H9 (cell line): Measurements from ENCODE around the gene RABEP1. TPM values are rescaled to one million over a fixed set of nuclear protein-coding genes. Genes with fewer than 3 reads are reported as not detected.
A peak's percentile ranks its signal among the peaks of the same experiment; 100 is the strongest.

ENCODE experiments used
- DNase-seq: peaks from one replicate; pipeline ENCODE4 v3.0.0-alpha.2; 2017
- H2AFZ ChIP-seq: one replicate; pipeline ENCODE4 v1.6.1; 2013; ENCODE audit warnings: mild to moderate bottlenecking, low read length, control low read depth, moderate library complexity
- H2AK5ac ChIP-seq: 2 replicates; pipeline ENCODE4 v1.6.1; 2013; ENCODE audit warnings: low read length, control low read depth, mixed read lengths; ENCODE audit not compliant: insufficient read length
- H2BK120ac ChIP-seq: one replicate; pipeline ENCODE4 v1.6.1; 2013; ENCODE audit warnings: low read depth, mild to moderate bottlenecking, low read length, control low read depth, inconsistent platforms; ENCODE audit not compliant: poor library complexity, severe bottlenecking
- H2BK12ac ChIP-seq: 2 replicates; pipeline ENCODE4 v1.6.1; 2013; ENCODE audit warnings: low read length, control low read depth, mixed read lengths, low read depth; ENCODE audit not compliant: insufficient read length
- H2BK15ac ChIP-seq: 2 replicates; pipeline ENCODE4 v1.6.1; 2013; ENCODE audit warnings: low read depth, low read length, control low read depth
- H2BK20ac ChIP-seq: one replicate; pipeline ENCODE4 v1.6.1; 2013; ENCODE audit warnings: low read depth, mild to moderate bottlenecking, low read length, control low read depth, inconsistent platforms; ENCODE audit not compliant: poor library complexity, severe bottlenecking
- H2BK5ac ChIP-seq: 2 replicates; pipeline ENCODE4 v1.6.1; 2013; ENCODE audit warnings: low read length, control low read depth, mixed read lengths; ENCODE audit not compliant: insufficient read length
- H3K14ac ChIP-seq: 2 replicates; pipeline ENCODE4 v1.6.1; 2013; ENCODE audit warnings: low read length, control low read depth; ENCODE audit not compliant: insufficient read depth
- H3K18ac ChIP-seq: 2 replicates; pipeline ENCODE4 v1.6.1; 2013; ENCODE audit warnings: low read depth, mild to moderate bottlenecking, mixed read lengths, low read length, control low read depth; ENCODE audit not compliant: insufficient read length
- H3K23ac ChIP-seq: 2 replicates; pipeline ENCODE4 v1.6.1; 2013; ENCODE audit warnings: low read length, control low read depth, mixed read lengths, low read depth; ENCODE audit not compliant: insufficient read length
- H3K23me2 ChIP-seq: 2 replicates; pipeline ENCODE4 v1.6.1; 2013; ENCODE audit warnings: low read depth, mild to moderate bottlenecking, mixed read lengths, low read length, control low read depth; ENCODE audit not compliant: insufficient read length, poor library complexity, severe bottlenecking
- H3K27ac ChIP-seq: 2 replicates; pipeline ENCODE4 v1.5.1; 2013; ENCODE audit warnings: low read length, control low read depth, mixed read lengths, low read depth; ENCODE audit not compliant: insufficient read length
- H3K27me3 ChIP-seq: 2 replicates; pipeline ENCODE4 v1.6.1; 2013; ENCODE audit warnings: low read length, control low read depth, inconsistent platforms; ENCODE audit not compliant: insufficient read depth
- H3K4ac ChIP-seq: 2 replicates; pipeline ENCODE4 v1.6.1; 2013; ENCODE audit warnings: low read depth, mild to moderate bottlenecking, control low read depth, inconsistent platforms, low read length, moderate library complexity
- H3K4me1 ChIP-seq: 2 replicates; pipeline ENCODE4 v1.6.1; 2013; ENCODE audit warnings: low read length, control low read depth, inconsistent platforms; ENCODE audit not compliant: insufficient read depth
- H3K4me2 ChIP-seq: 2 replicates; pipeline ENCODE4 v1.6.1; 2013; ENCODE audit warnings: low read length, control low read depth, mixed read lengths; ENCODE audit not compliant: insufficient read length, insufficient read depth
- H3K56ac ChIP-seq: 2 replicates; pipeline ENCODE4 v1.6.1; 2013; ENCODE audit warnings: low read depth, mild to moderate bottlenecking, mixed read lengths, low read length, control low read depth; ENCODE audit not compliant: insufficient read length
- H3K79me1 ChIP-seq: 2 replicates; pipeline ENCODE4 v1.6.1; 2013; ENCODE audit warnings: low read depth, mild to moderate bottlenecking, moderate library complexity, low read length, control low read depth, inconsistent platforms; ENCODE audit not compliant: insufficient read depth, poor library complexity, severe bottlenecking
- H3K79me2 ChIP-seq: 2 replicates; pipeline ENCODE4 v1.6.1; 2013; ENCODE audit warnings: low read length, control low read depth, inconsistent platforms; ENCODE audit not compliant: insufficient read depth
- H3K9ac ChIP-seq: 2 replicates; pipeline ENCODE4 v1.6.1; 2013; ENCODE audit warnings: low read length, control low read depth, mixed read lengths; ENCODE audit not compliant: insufficient read length; ENCODE audit errors: extremely low read depth
- H3K9me3 ChIP-seq: one replicate; pipeline ENCODE4 v1.6.1; 2013; ENCODE audit warnings: low read depth, low read length, inconsistent platforms; ENCODE audit not compliant: control insufficient read depth
- H3T11ph ChIP-seq: one replicate; pipeline ENCODE4 v1.6.1; 2013; ENCODE audit warnings: mild to moderate bottlenecking, low read length, control low read depth, inconsistent platforms
- H4K20me1 ChIP-seq: one replicate; pipeline ENCODE4 v1.6.1; 2013; ENCODE audit not compliant: control insufficient read depth, insufficient read length, insufficient read depth
- H4K5ac ChIP-seq: 2 replicates; pipeline ENCODE4 v1.6.1; 2013; ENCODE audit warnings: low read depth, mild to moderate bottlenecking, mixed read lengths, low read length, control low read depth; ENCODE audit not compliant: insufficient read length
- H4K8ac ChIP-seq: replicated peaks from 2 replicates; pipeline ENCODE4 v1.6.1; 2013; ENCODE audit warnings: low read length, control low read depth, mixed read lengths, low read depth; ENCODE audit not compliant: insufficient read length
- H4K91ac ChIP-seq: 2 replicates; pipeline ENCODE4 v1.6.1; 2013; ENCODE audit warnings: low read depth, mild to moderate bottlenecking, moderate library complexity, mixed read lengths, low read length, control low read depth; ENCODE audit not compliant: insufficient read length
- H3K27ac Mint-ChIP-seq, 3 experiments: 2 replicates in 2 of 3; 3 replicates in 1 of 3; pipeline ENCODE4 v1.8.0; 2020 to 2021; ENCODE audit warnings: mixed read lengths in 3 of 3, mild to moderate bottlenecking in 1 of 3, moderate library complexity in 1 of 3
- H3K27me3 Mint-ChIP-seq: 2 replicates; pipeline ENCODE4 v1.8.0; 2021; ENCODE audit warnings: low read depth, mild to moderate bottlenecking, moderate library complexity, mixed read lengths
- H3K36me3 Mint-ChIP-seq, 3 experiments: 2 replicates in 2 of 3; 3 replicates in 1 of 3; pipeline ENCODE4 v1.8.0; 2020 to 2021; ENCODE audit warnings: low read depth in 3 of 3, mixed read lengths in 3 of 3; ENCODE audit not compliant: insufficient read depth in 1 of 3
- H3K4me1 Mint-ChIP-seq, 2 experiments: 2 replicates each; pipeline ENCODE4 v1.8.0; 2020; ENCODE audit warnings: mixed read lengths in 2 of 2
- H3K4me3 Mint-ChIP-seq, 2 experiments: 2 replicates in 1 of 2; 3 replicates in 1 of 2; pipeline ENCODE4 v1.8.0; 2020 to 2021; ENCODE audit warnings: mild to moderate bottlenecking in 2 of 2, mixed read lengths in 2 of 2, moderate library complexity in 1 of 2
- H3K9me3 Mint-ChIP-seq, 2 experiments: 2 replicates in 1 of 2; 3 replicates in 1 of 2; pipeline ENCODE4 v1.8.0; 2020; ENCODE audit warnings: mild to moderate bottlenecking in 2 of 2, mixed read lengths in 2 of 2, moderate library complexity in 1 of 2
- CTCF ChIP-seq: fragments of 200-600 bp; sonication (generic); conservative IDR thresholded peaks from 3 replicates; pipeline ENCODE4 v1.8.0; 2021; ENCODE audit warnings: antibody characterized with exemption, mild to moderate bottlenecking
- WGBS: extraction: QIAGEN DNeasy Blood & Tissue Kit; methylation state at CpG from one replicate; pipeline ENCODE4 v1.1.7; 2013; ENCODE audit warnings: missing lambda C conversion rate, low lambda C conversion rate, mixed read lengths; ENCODE audit not compliant: insufficient read length; ENCODE audit errors: extremely low coverage; 5-methylcytosine and 5-hydroxymethylcytosine counted together
- total RNA-seq: library from RNA; stranded (reverse); gene quantifications from 2 replicates; pipeline ENCODE4 v1.2.1, GENCODE V29; 2021

Gene RABEP1
- total RNA-seq, 1 experiment from 2014 or later = 46.9 TPM

- no peak for TF ChIP-seq CTCF
- Histone ChIP-seq H3T11ph (no peak overlapping the region), H3K27me3 (no peaks in the 10 kb centered on the region), H2BK120ac (no peak overlapping the region), H3K4me1 (no peaks in the 10 kb centered on the region; the same call in 1 of the 2 replicates), H4K91ac (no peak overlapping the region), H4K5ac (no peak overlapping the region), H3K14ac (no peak overlapping the region), H2BK12ac (no peak overlapping the region), H2BK20ac (no peak overlapping the region), H3K56ac (no peak overlapping the region), H4K20me1 (no peaks in the 10 kb centered on the region), H3K23ac (no peak overlapping the region), H3K23me2 (no peaks in the 10 kb centered on the region), H3K27ac (no peak overlapping the region), H3K9me3 (no peaks in the 10 kb centered on the region), H3K79me2 (peaks cover 15% of the 10 kb centered on the region; the same call in 1 of the 2 replicates), H2AFZ (no peak overlapping the region), H4K8ac (no peak overlapping the region), H3K4ac (no peak overlapping the region), H2BK5ac (no peak overlapping the region), H2AK5ac (no peak overlapping the region), H3K18ac (no peak overlapping the region), H3K9ac (no peak overlapping the region), H3K79me1 (peaks cover 6% of the 10 kb centered on the region), H2BK15ac (no peak overlapping the region), H3K4me2 (no peak overlapping the region)
- peaks cover 20 to 21% of the 10 kb centered on the region in 2 experiments for H3K4me1 Mint-ChIP-seq
- peak overlapping the region in 2 of 3 experiments; percentile 53 to 91; a peak in 2 of 7 replicates for H3K27ac Mint-ChIP-seq
- no peaks in the 10 kb centered on the region for H3K9me3 Mint-ChIP-seq
- peaks cover 59 to 82% (median 71%) of the 10 kb centered on the region in 3 experiments for H3K36me3 Mint-ChIP-seq
- no peak for DNase-seq
- no peaks in the 10 kb centered on the region for H3K27me3 Mint-ChIP-seq
- no CpG with 5 or more reads among the region's 2 CpGs for WGBS
- H3K4me3 Mint-ChIP-seq = no peak overlapping the region
These were observed 152.9 kb downstream of the RABEP1 start for GRCh38 chr17:5434984-5435383.

Other genes with a start within 250 kb of the RABEP1 start
- gene SLC52A1, start 246.9 kb upstream of the RABEP1 start, total RNA-seq = 0.15 and 0.17 TPM in 2 replicates
- 0.11 and 0.18 TPM in 2 replicates for gene ZFP3, start 203.8 kb upstream of the RABEP1 start, total RNA-seq
- gene ZNF232, start 170.4 kb upstream of the RABEP1 start, total RNA-seq = 44.7 and 46.4 TPM in 2 replicates
- gene USP6, start 166.3 kb upstream of the RABEP1 start, total RNA-seq = 0.17 and 0.18 TPM in 2 replicates
- gene ZNF594, start 90.4 kb upstream of the RABEP1 start, total RNA-seq = 11.3 and 12.5 TPM in 2 replicates
- gene SCIMP, start 47.4 kb upstream of the RABEP1 start, total RNA-seq = not detected in 2 replicates
- gene NUP88, start 137.4 kb downstream of the RABEP1 start, total RNA-seq = 96.5 and 98.2 TPM in 2 replicates
- gene RPAIN, start 137.9 kb downstream of the RABEP1 start, total RNA-seq = 78.9 and 81.9 TPM in 2 replicates
- 390 and 395 TPM in 2 replicates for gene C1QBP, start 156.9 kb downstream of the RABEP1 start, total RNA-seq
- gene DHX33, start 186.7 kb downstream of the RABEP1 start, total RNA-seq = 66.7 and 69.9 TPM in 2 replicates
- gene DERL2, start 203.9 kb downstream of the RABEP1 start, total RNA-seq = 83.2 and 85.6 TPM in 2 replicates
- 28.6 and 30.7 TPM in 2 replicates for gene MIS12, start 204.3 kb downstream of the RABEP1 start, total RNA-seq